ENCODE measurements around the gene KRT33A.

KRT33A gene

GRCh38 chr17:41308251-41308917 lies 42.2 kb downstream of the KRT33A start:
- DNase-seq (ENCODE audit: insufficient read length) (no peak), FAIRE-seq (no peak)
- no peak for TF ChIP-seq POLR2AphosphoS5 (IDR thresholded peaks at IDR 0.05; ENCODE audit: low read depth, low read length)
- TF ChIP-seq TAF1 (IDR thresholded peaks at IDR 0.05; ENCODE audit: borderline replicate concordance, low read depth, low read length): no peak
- TF ChIP-seq POLR2A (IDR thresholded peaks at IDR 0.05; ENCODE audit: low read depth, low read length): no peak

- FAIRE-seq (no peak), DNase-seq (ENCODE audit: insufficient read length) (no peak)
- TF ChIP-seq POLR2A (IDR thresholded peaks at IDR 0.05; ENCODE audit: low read depth, low read length): no peak
- no peak for TF ChIP-seq POLR2AphosphoS5 (IDR thresholded peaks at IDR 0.05; ENCODE audit: low read depth, low read length)
- no peak for TF ChIP-seq TAF1 (IDR thresholded peaks at IDR 0.05; ENCODE audit: borderline replicate concordance, low read depth, low read length)
Observed at GRCh38 chr17:41307647-41308046, 43.0 kb downstream of the KRT33A start.

- FAIRE-seq (no peak), DNase-seq (ENCODE audit: insufficient read length) (no peak)
- TF ChIP-seq POLR2AphosphoS5 (IDR thresholded peaks at IDR 0.05; ENCODE audit: low read depth, low read length) (no peak), TAF1 (IDR thresholded peaks at IDR 0.05; ENCODE audit: borderline replicate concordance, low read depth, low read length) (no peak), POLR2A (IDR thresholded peaks at IDR 0.05; ENCODE audit: low read depth, low read length) (no peak)
Observed at GRCh38 chr17:41304091-41304490, 46.5 kb downstream of the KRT33A start.

GRCh38 chr17:41302981-41303380 lies 47.6 kb downstream of the KRT33A start:
- FAIRE-seq (no peak), DNase-seq (ENCODE audit: insufficient read length) (no peak)
- TF ChIP-seq POLR2A (IDR thresholded peaks at IDR 0.05; ENCODE audit: low read depth, low read length) (no peak), POLR2AphosphoS5 (IDR thresholded peaks at IDR 0.05; ENCODE audit: low read depth, low read length) (no peak), TAF1 (IDR thresholded peaks at IDR 0.05; ENCODE audit: borderline replicate concordance, low read depth, low read length) (no peak)

DNA sequence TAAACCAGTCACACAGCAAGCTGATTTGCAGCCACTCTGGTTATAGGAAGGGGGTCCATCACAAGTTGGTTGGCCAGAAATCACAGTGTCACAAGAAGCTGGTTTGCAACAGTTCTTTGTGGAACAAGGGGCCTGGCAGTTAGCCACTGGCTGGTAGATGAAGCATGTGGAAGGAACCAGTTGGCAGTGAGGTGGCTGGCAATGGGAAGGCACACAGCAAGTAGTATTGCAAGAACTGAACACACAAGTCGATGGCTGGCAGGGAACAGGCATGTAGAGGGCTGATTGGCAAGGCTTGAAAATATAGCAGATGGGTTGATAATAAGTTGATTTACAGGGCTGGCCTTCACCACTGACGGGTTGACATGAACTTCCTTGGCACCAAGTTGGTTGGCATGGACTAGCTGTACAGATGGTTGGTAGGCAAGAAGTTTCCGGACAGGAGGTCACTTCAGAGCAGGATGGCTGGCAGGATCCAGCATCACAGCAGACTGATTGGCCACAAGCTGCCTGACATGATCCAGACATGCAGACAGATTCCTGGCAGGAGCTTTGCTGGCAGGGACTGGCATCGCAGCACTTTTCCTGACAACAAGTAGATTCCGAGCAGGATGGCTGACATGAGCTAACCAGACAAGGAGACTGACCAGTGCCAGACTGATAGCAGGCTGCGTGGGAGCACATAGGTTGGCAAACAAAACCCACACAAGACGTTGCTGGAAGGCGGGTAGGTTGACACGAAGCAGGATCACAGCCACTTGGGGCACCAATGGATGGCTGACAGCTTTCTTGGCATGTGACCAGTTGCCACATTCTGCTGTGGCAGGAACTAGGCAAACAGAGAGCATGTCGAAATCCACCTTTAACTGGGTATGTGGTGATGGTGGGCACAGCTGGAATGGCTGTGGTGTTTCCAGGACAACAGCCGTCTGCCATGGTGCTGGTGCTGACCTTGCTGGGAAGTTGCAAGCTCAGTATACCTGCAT lies 48.4 kb downstream of the KRT33A start, which contains the start of gene KRTAP29-1:
Gene KRTAP29-1, minus strand, starts transcription at position 936 of the 986 bp plus-strand sequence. Its CDS starts 0 bp downstream, at position 936.
- DNase-seq (ENCODE audit: insufficient read length) (no peak), FAIRE-seq (no peak)
- TF ChIP-seq POLR2AphosphoS5 (IDR thresholded peaks at IDR 0.05; ENCODE audit: low read depth, low read length) (no peak), POLR2A (IDR thresholded peaks at IDR 0.05; ENCODE audit: low read depth, low read length) (no peak), TAF1 (IDR thresholded peaks at IDR 0.05; ENCODE audit: borderline replicate concordance, low read depth, low read length) (no peak)

DNA sequence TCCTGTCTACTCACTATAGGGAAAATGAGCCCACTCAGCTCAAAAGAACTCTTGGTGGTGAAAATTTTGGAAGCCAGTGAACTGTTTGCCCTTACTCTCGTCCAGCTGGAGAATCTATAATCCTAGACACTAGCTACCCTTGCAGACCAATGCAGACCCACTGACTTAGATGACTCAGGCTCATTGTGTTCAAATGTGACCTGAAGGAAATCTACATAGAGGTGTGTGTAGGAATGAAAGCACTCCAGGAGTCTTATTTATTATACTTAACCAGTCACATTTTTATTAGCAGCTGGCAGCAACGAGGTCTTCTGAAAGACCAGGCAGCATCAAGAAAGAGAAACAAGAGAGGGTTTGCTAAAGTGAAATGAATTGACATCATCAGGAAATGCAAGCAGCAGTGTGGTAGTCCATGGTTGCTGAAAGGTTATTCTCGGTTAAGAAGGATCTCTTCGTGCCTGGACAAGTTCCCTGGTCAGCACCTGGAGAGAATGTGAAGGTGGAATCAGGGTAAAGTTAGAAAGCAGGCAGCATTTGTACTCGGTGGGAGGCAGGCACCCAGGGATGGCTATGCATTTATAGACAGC lies 49.3 kb downstream of the KRT33A start:
- TF ChIP-seq POLR2AphosphoS5 (IDR thresholded peaks at IDR 0.05; ENCODE audit: low read depth, low read length) (no peak), POLR2A (IDR thresholded peaks at IDR 0.05; ENCODE audit: low read depth, low read length) (no peak), TAF1 (IDR thresholded peaks at IDR 0.05; ENCODE audit: borderline replicate concordance, low read depth, low read length) (no peak)

GRCh38 chr17:41298458-41299135 lies 52.0 kb downstream of the KRT33A start:
- no peak for FAIRE-seq
- TF ChIP-seq TAF1 (IDR thresholded peaks at IDR 0.05; ENCODE audit: borderline replicate concordance, low read depth, low read length): no peak
- no peak for TF ChIP-seq POLR2AphosphoS5 (IDR thresholded peaks at IDR 0.05; ENCODE audit: low read depth, low read length)
- no peak for TF ChIP-seq POLR2A (IDR thresholded peaks at IDR 0.05; ENCODE audit: low read depth, low read length)
- no peak for DNase-seq (ENCODE audit: insufficient read length)

More for the DNA sequence above, 49.3 kb downstream of the KRT33A start:
- DNase-seq (ENCODE audit: insufficient read length): no peak
- no peak for FAIRE-seq

GRCh38 chr17:41296846-41297245 lies 53.8 kb downstream of the KRT33A start:
- FAIRE-seq (no peak), DNase-seq (ENCODE audit: insufficient read length) (no peak)
- TF ChIP-seq TAF1 (IDR thresholded peaks at IDR 0.05; ENCODE audit: borderline replicate concordance, low read depth, low read length) (no peak), POLR2AphosphoS5 (IDR thresholded peaks at IDR 0.05; ENCODE audit: low read depth, low read length) (no peak)

Measured in GM12892 (cell line).